ENCODE measurements around the gene HACE1.
A peak's percentile ranks its signal among the peaks of the same experiment; 100 is the strongest.

Gene HACE1

DNA sequence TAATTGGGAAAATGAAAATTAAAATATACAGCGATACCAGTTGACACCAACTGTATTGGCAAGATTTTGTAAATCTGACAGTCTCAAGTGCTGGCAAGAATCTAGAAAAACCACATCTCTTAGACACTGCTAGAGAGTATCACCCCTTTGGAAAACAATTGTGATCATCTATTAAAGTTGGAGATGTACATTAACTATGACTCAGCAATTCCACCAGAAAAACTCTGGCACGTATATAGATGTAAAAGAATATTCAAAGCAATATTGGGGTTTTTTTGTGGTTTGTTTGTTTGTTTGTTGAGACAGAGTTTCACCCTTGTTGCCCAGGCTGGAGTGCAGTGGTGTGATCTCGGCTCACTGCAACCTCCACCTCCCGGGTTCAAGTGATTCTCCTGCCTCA lies 142.9 kb downstream of the HACE1 start:
- DNase-seq (ENCODE audit: low read depth), result no peak
- no peak overlapping the region for H3K4me3 ChIP-seq (ENCODE audit: low read depth, low read length)
- TF ChIP-seq, protein P1, sequence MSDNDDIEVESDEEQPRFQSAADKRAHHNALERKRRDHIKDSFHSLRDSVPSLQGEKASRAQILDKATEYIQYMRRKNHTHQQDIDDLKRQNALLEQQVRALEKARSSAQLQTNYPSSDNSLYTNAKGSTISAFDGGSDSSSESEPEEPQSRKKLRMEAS (IDR thresholded peaks at IDR 0.05; ENCODE audit: low read depth, low read length), result no peak
- TF ChIP-seq POLR2A (IDR thresholded peaks at IDR 0.05; ENCODE audit: extremely low read depth, insufficient read length) (no peak), MYC (IDR thresholded peaks at IDR 0.05; ENCODE audit: low read depth, low read length) (no peak), CTCF (IDR thresholded peaks at IDR 0.05; ENCODE audit: low read depth, low read length) (no peak)

DNA sequence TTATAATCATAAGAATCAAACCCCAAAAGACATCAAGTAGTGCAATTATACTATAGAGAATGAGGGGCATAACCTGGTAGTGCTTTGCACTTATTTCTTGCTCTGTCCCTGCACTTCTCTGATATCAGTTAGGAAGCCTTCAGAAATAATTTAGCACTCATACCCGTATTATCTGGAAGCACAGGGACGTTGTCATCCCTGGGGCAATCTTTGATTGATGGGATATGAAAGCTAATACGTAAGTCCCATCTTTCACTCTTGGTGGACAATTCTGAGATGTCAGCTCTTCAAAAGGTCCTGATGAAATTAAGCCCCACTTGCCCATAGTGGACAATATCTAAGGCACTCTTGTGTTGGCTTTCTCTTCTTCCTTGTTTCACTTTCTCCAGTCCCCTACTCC lies 144.9 kb downstream of the HACE1 start:
- H3K4me3 ChIP-seq (ENCODE audit: low read depth, low read length), result no peak overlapping the region
- TF ChIP-seq POLR2A (IDR thresholded peaks at IDR 0.05; ENCODE audit: extremely low read depth, insufficient read length), result no peak
- TF ChIP-seq, protein P1 (IDR thresholded peaks at IDR 0.05; ENCODE audit: low read depth, low read length), result no peak
- TF ChIP-seq CTCF (IDR thresholded peaks at IDR 0.05; ENCODE audit: low read depth, low read length), result no peak
- TF ChIP-seq MYC (IDR thresholded peaks at IDR 0.05; ENCODE audit: low read depth, low read length), result no peak
- peak; percentile 14 for DNase-seq (ENCODE audit: low read depth)

DNA sequence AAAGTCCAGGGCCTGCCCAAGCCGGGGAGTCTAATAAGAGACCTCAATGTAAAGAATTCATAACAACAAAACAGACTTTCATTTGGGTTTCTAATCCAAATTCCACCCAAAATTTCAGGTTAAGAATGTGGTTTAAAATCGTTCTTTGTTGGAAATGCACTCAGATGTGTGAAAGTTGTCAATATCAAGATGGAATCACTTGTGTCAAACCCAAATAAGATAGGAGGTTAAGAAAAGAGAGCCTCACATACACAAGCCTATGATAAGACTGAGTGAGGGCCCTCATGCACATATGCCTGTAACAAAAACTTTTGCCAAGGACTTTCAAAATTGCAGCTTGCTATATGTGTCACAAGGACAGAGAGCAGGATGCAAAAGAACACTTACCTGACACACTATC lies 145.7 kb downstream of the HACE1 start:
- no peak overlapping the region for H3K4me3 ChIP-seq (ENCODE audit: low read depth, low read length)
- no peak for DNase-seq (ENCODE audit: low read depth)
- TF ChIP-seq MYC (IDR thresholded peaks at IDR 0.05; ENCODE audit: low read depth, low read length), result no peak
- no peak for TF ChIP-seq CTCF (IDR thresholded peaks at IDR 0.05; ENCODE audit: low read depth, low read length)
- TF ChIP-seq POLR2A (IDR thresholded peaks at IDR 0.05; ENCODE audit: extremely low read depth, insufficient read length), result no peak
- TF ChIP-seq, protein P1 (IDR thresholded peaks at IDR 0.05; ENCODE audit: low read depth, low read length), result no peak

DNA sequence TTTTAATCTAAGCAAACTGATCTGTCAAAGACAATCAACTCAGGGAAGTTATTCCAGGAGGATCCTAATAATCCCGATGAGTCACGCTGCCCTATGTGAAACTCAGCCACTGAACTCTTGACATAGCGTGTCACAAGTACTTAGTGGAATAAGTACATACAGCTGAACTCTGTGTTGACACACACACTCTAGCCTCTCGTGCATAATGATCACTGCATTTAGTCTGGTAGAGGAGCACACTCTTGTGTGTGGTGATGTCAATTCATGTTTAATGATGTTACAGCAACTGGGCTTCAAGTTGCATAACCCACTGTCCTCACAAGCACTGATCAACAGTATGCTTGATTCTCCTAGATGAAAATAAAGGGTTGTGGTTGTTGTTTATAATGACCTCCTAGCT lies 148.3 kb downstream of the HACE1 start:
- DNase-seq (ENCODE audit: low read depth), result peak; percentile 75
- TF ChIP-seq POLR2A (IDR thresholded peaks at IDR 0.05; ENCODE audit: extremely low read depth, insufficient read length), result no peak

DNA sequence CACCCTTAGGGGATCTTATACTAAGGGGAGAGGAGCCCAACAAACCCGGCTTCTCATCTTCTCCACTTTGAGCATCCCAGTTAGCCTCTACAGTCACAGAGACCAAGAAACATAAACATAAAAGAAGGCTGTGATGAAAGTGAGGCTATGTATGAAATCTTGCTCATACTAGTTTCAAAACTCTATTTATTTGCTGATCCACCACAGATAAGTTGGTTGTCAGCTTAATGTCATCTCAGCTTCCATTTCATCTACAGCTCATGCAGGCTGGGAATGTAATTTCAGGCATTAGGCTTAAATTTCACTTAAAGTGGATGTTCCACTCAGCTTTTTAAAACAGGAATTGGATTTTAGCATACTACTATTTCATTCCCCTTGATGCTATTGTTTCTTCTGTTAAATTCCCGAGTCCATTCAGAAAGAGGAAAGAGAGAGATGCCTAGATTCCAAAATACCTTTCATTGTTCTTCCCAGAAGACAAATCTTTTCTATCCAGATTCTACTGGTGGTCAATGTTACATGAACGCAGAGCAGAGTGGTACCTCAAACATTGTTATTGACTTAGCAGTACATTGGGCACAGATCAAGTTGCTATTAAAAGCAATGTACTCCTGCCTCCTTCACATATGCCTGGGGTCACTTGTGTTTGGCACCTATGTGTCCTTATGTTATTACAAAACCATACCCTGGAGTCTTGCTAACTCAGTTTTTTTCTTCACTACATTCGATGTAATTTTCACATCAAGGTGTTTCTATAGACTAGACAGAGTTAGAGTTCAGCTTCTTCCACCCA lies 149.0 kb downstream of the HACE1 start:
- TF ChIP-seq CTCF (IDR thresholded peaks at IDR 0.05; ENCODE audit: low read depth, low read length) (no peak), POLR2A (IDR thresholded peaks at IDR 0.05; ENCODE audit: extremely low read depth, insufficient read length) (no peak), MYC (IDR thresholded peaks at IDR 0.05; ENCODE audit: low read depth, low read length) (no peak)
- TF ChIP-seq, protein P1 (IDR thresholded peaks at IDR 0.05; ENCODE audit: low read depth, low read length), result no peak
- H3K4me3 ChIP-seq (ENCODE audit: low read depth, low read length), result no peak overlapping the region
- DNase-seq (ENCODE audit: low read depth), result no peak

More for the DNA sequence above, 148.3 kb downstream of the HACE1 start:
- no peak overlapping the region for H3K4me3 ChIP-seq (ENCODE audit: low read depth, low read length)

DNA sequence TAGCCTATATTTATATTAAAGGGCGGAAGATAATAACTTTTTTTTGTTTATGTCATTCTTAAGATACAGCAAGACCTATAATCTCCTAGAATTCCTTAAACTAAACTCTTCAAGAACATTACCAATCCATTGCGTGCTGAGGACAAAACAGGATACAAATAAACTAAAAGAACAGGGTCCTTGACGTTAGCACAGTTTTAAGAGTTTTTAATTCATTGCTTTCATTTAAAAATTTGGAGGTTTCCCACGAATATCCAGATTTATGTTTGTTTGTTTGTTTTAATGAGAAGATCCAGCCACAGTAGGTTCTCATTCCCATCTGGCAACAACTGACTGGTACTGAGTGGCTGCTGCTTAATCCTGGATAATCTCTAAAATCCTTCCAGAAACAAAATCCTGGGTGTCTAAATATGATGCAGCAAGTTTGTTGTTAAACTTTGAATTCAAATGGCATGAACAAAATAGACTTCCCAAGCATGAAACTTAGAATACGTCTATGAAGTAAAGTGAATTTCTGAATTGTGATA lies 153.7 kb downstream of the HACE1 start:
- no peak overlapping the region for H3K4me3 ChIP-seq (ENCODE audit: low read depth, low read length)
- DNase-seq (ENCODE audit: low read depth), result no peak
- TF ChIP-seq CTCF (IDR thresholded peaks at IDR 0.05; ENCODE audit: low read depth, low read length), result no peak

Data from NB4 (cell line).